Thyroid gland (tissue), 4 donors: ENCODE measurements around the gene TNFSF15. TPM values are rescaled to one million over a fixed set of nuclear protein-coding genes. Genes with fewer than 3 reads are reported as not detected.

ENCODE experiments used
- DNase-seq, 2 donors: peaks; one replicate each; pipeline ENCODE4 v3.0.0-alpha.2; 2019
- H3K27ac ChIP-seq, 3 donors: fragments of 200-600 bp; sonication (generic); 1 replicate in 2 of 3; 2 replicates in 1 of 3; pipeline ENCODE4 v1.5.1; 2016 to 2019; ENCODE audit warnings: mild to moderate bottlenecking in 1 of 3, moderate library complexity in 1 of 3
- H3K27me3 ChIP-seq: fragments of 200-600 bp; sonication (generic); one replicate; pipeline ENCODE4 v1.5.1; 2019
- H3K36me3 ChIP-seq, 2 donors: fragments of 200-600 bp; sonication (generic); one replicate each; pipeline ENCODE4 v1.5.1; 2016 to 2019
- H3K4me1 ChIP-seq, 2 donors: fragments of 200-600 bp; sonication (generic); one replicate each; pipeline ENCODE4 v1.5.1; 2017 to 2019
- H3K4me3 ChIP-seq, 3 donors: fragments of 200-600 bp; sonication (generic); replicated peaks in 1 of 3; 1 replicate in 2 of 3; 2 replicates in 1 of 3; pipeline ENCODE4 v1.5.1; 2016; ENCODE audit warnings: mild to moderate bottlenecking in 1 of 3
- H3K9me3 ChIP-seq: fragments of 200-600 bp; sonication (generic); one replicate; pipeline ENCODE4 v1.5.1; 2017
- CTCF ChIP-seq, 6 experiments: fragments of 200-600 bp in 3 of 6; fragments of 450-650 bp in 3 of 6; sonication (generic) in 3 of 6; IDR thresholded peaks; one replicate each; pipeline ENCODE4 v1.5.1; 2016 to 2019; ENCODE audit warnings: antibody characterized with exemption in 6 of 6, mild to moderate bottlenecking in 2 of 6, inconsistent platforms in 1 of 6, moderate library complexity in 1 of 6
- POLR2A ChIP-seq, 2 donors: fragments of 450-650 bp; IDR thresholded peaks; one replicate each; pipeline ENCODE4 v1.6.1; 2017; ENCODE audit warnings: antibody characterized with exemption in 2 of 2, mild to moderate bottlenecking in 2 of 2, moderate library complexity in 1 of 2
- WGBS, 2 donors: methylation state at CpG; one replicate each; pipeline ENCODE4 v1.1.5; 2017; 5-methylcytosine and 5-hydroxymethylcytosine counted together
- intact Hi-C: fragments of 100-400 bp; cut with DNase I; formaldehyde crosslinking; loops from one replicate; pipeline ENCODE4 v1.15.1; 2023
- total RNA-seq, 4 donors: library from RNA; depleted of rRNA; stranded (reverse); fragments of >200 nt; gene quantifications; one replicate each; pipeline ENCODE4 v1.2.3, GENCODE V29; 2016

The TNFSF15 gene
- total RNA-seq, 4 donors from 2014 or later = 1.1 to 4.3 (median 2.6) TPM

GRCh38 chr9:114818178-114818577, 12.3 kb upstream of the TNFSF15 start:
- TF ChIP-seq POLR2A (IDR thresholded peaks at IDR 0.05) (no peak), CTCF (IDR thresholded peaks at IDR 0.05) (no peak)
- H3K4me3 ChIP-seq = no peak overlapping the region
- WGBS, 2 donors = 95 to 96% methylated on average over 1 of the region's 1 CpG
- no peaks in the 10 kb centered on the region for H3K36me3 ChIP-seq
- no peaks in the 10 kb centered on the region for H3K27me3 ChIP-seq
- H3K27ac ChIP-seq = no peak overlapping the region
- no peak for DNase-seq
- H3K4me1 ChIP-seq = no peaks in the 10 kb centered on the region
- no peaks in the 10 kb centered on the region for H3K9me3 ChIP-seq
- intact Hi-C loops = loop anchor here (10.0 kb wide), 1 partner anchor 57 kb away; no protein-coding TSS in a partner anchor

GRCh38 chr9:114813717-114814418, 8.0 kb upstream of the TNFSF15 start:
- TF ChIP-seq CTCF (IDR thresholded peaks at IDR 0.05) (no peak), POLR2A (IDR thresholded peaks at IDR 0.05) (no peak)
- no peaks in the 10 kb centered on the region for H3K27me3 ChIP-seq
- H3K4me3 ChIP-seq = no peak overlapping the region
- 88 to 90% methylated on average over 5 of the region's 5 CpGs for WGBS, 2 donors
- no peak overlapping the region for H3K27ac ChIP-seq
- H3K9me3 ChIP-seq = no peaks in the 10 kb centered on the region
- H3K4me1 ChIP-seq = no peaks in the 10 kb centered on the region
- intact Hi-C loops = loop anchor here (10.0 kb wide), 1 partner anchor 61 kb away; no protein-coding TSS in a partner anchor
- H3K36me3 ChIP-seq = no peaks in the 10 kb centered on the region
- DNase-seq = no peak

GRCh38 chr9:114811966-114812636, 6.3 kb upstream of the TNFSF15 start:
- intact Hi-C loops = loop anchor here (10.0 kb wide), 1 partner anchor 63 kb away; no protein-coding TSS in a partner anchor
- no peak for DNase-seq
- TF ChIP-seq POLR2A (IDR thresholded peaks at IDR 0.05) (no peak), CTCF (IDR thresholded peaks at IDR 0.05) (no peak)

GRCh38 chr9:114811301-114811700, 5.5 kb upstream of the TNFSF15 start:
- TF ChIP-seq POLR2A (IDR thresholded peaks at IDR 0.05) (no peak), CTCF (IDR thresholded peaks at IDR 0.05) (no peak)
- no peaks in the 10 kb centered on the region for H3K27me3 ChIP-seq
- no peaks in the 10 kb centered on the region for H3K9me3 ChIP-seq
- no peak for DNase-seq
- peaks cover 4 to 5% of the 10 kb centered on the region in 2 donors for H3K4me1 ChIP-seq
- no peaks in the 10 kb centered on the region for H3K36me3 ChIP-seq
- intact Hi-C loops = loop anchor here (10.0 kb wide), 1 partner anchor 64 kb away; no protein-coding TSS in a partner anchor
- WGBS, 2 donors = 84 to 92% methylated on average over 4 of the region's 4 CpGs
- no peak overlapping the region for H3K4me3 ChIP-seq
- no peak overlapping the region for H3K27ac ChIP-seq

More at GRCh38 chr9:114811966-114812636, 6.3 kb upstream of the TNFSF15 start:
- 77 to 84% methylated on average over 5 of the region's 5 CpGs for WGBS, 2 donors
- Histone ChIP-seq H3K27ac (no peak overlapping the region), H3K4me1 (no peaks in the 10 kb centered on the region), H3K4me3 (no peak overlapping the region), H3K36me3 (no peaks in the 10 kb centered on the region), H3K27me3 (no peaks in the 10 kb centered on the region), H3K9me3 (no peaks in the 10 kb centered on the region)

- H3K4me1 ChIP-seq = peaks cover 5 to 10% of the 10 kb centered on the region in 2 donors
- H3K4me3 ChIP-seq = no peak overlapping the region
- DNase-seq = no peak
- no peak overlapping the region for H3K27ac ChIP-seq
- TF ChIP-seq CTCF (IDR thresholded peaks at IDR 0.05) (no peak), POLR2A (IDR thresholded peaks at IDR 0.05) (no peak)
- WGBS, 2 donors = 89 to 92% methylated on average over 3 of the region's 3 CpGs
- no peaks in the 10 kb centered on the region for H3K9me3 ChIP-seq
- no peaks in the 10 kb centered on the region for H3K36me3 ChIP-seq
- intact Hi-C loops = loop anchor here (10.0 kb wide), 1 partner anchor 64 kb away; no protein-coding TSS in a partner anchor
- no peaks in the 10 kb centered on the region for H3K27me3 ChIP-seq
Measured at GRCh38 chr9:114810614-114811013, 4.8 kb upstream of the TNFSF15 start.
